GM19397 (cell line): ENCODE measurements around the gene TMEFF1.

Experiments used
- ATAC-seq: cut with Tn5 transposase; IDR thresholded peaks from one replicate; pipeline ENCODE4 v1.9.1; 2021; ENCODE audit warnings: mild to moderate bottlenecking, moderate library complexity; ENCODE audit not compliant: unreplicated experiment

TMEFF1 gene

DNA sequence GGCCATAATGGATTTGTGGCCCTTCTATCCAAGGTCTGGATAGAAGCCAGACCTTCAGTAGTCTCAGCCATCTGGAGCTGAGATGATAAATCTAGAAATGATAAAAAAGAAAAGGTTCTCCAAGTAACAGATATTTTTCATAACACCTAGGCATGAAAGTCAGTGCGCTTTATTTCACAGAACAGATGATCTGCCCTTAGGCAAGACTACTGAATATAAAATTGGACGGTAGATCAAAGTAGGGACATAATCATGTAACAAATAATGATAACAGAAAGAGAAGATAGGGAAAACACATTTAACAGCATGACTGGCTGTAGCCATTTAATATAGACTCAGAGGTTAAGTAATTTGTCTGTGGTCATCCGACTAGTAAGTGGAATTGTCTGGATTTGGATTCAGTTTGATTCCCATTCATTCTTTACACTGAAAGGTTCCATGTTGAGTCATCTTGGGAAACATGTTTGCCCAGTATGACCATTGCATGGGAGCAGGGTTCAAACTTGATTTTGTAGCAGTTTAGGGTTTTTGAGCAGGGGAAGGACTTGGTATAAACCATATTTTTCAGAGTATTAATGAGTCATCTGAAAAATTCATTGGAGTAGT, 100.8 kb downstream of the TMEFF1 start:
- ATAC-seq = no peak

DNA sequence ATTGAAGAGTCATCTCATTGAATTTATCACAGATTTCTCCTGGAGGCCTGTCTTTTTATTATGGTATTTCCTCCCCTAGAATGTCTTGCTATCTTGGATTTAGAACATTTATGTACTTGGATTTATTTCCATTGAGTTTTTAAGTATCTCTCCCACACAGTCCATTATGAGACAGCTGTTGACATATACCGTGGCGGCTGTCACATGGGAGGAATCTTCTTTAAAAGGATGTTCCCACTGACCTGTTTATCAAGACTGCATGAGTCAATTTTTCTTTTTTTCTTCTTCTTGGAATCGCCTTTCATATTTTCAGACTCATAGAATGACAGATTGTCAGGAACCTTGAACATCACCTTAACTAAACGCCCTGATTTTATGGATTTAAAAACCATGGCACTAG, 102.1 kb downstream of the TMEFF1 start:
- no peak for ATAC-seq

DNA sequence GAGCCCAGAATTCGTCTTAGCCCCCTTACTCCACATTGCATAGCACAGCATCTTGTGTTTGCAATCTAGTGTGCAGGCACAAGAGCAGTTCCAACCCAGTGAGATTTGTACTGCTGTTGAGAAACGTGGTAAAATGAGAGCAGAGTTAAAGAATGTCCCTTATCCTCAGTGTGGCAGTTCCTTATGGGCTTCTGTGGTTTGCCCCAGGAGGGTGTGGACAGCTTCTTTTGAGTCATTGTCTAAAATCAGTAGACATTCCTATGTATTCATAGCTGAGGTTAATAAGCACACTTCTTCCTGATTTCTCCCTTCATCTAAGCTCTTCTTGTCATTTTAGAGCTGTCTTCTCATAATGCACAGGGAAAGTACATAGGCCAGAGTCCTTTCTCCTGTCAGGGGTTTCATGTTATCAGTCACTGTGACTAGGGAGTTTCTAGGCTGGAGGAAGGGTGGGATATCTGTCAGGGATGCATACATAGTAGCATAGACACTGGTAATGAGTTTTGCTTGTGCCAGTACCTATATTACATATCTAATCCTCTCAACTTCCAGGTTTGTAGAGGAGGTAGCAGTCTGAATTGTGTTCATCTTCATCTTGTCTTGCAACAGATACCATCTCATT, 102.9 kb downstream of the TMEFF1 start:
- no peak for ATAC-seq

DNA sequence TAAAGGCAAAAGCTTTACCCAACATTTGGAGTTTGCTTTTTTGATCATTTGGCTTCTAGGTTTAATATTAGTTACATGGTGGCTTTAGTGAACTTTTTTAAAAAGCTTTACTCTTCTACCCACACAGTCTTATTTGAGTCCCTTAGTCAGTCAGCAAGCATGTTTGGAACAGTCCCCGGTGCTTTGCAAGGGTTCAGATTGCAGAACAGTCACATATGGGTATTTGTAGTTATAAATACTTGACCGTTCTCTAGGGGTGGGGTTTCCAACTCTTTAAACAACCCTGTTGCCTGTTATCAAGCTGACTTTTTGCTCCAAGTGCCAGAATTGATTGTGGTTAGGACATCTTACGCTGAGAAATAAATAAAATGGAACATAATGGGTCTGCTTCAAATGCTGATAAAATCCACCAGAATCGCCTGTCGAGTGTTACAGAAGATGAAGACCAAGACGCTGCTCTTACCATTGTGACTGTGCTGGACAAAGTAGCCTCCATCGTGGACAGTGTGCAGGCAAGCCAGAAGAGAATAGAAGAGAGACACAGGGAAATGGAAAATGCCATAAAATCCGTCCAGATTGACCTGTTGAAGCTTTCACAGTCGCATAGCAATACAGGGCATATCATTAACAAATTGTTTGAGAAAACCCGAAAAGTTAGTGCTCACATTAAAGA, 105.0 kb downstream of the TMEFF1 start, which contains the start of gene CAVIN4:
TSS of gene CAVIN4 (plus strand) at position 304 of the 673 bp plus-strand sequence. CDS start at position 369, 65 bp downstream.
- no peak for ATAC-seq

DNA sequence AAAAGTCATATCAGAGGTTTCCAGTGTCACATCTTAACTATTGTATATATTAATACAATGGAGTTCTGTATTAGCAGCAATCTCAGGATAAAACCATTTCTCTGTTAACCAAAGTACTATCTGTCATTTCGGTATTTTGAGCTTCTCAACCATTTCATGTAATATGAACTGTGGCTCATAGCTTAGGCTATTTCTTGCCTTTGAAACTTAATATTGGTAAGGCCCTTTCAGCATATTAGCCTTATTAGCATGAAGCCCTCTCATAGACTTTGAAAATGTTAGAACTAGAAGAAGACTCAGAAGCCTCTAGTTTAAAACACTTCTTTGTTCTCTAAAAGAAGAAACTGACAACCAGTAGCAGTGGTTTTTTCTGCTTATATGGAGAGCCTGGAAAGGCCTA, 105.7 kb downstream of the TMEFF1 start:
- ATAC-seq = no peak

DNA sequence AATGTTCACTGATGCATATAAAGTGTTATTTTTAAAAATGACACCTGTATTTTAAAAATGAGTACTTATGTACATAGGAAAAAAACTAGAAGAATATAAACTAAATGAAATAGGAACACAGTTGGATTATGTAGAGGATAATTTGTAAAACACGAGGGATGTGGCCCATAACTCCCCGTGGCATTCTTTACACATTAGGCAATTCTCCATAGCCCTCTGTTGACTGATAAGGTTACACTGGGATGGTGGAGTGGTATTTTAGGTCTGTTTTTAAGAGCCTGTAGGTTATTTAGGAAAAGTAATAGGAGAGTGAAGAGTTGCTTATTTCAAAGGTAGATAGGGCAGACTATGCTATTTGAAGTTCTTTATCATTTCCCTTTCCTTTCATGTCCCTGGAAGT, 106.7 kb downstream of the TMEFF1 start:
- no peak for ATAC-seq

DNA sequence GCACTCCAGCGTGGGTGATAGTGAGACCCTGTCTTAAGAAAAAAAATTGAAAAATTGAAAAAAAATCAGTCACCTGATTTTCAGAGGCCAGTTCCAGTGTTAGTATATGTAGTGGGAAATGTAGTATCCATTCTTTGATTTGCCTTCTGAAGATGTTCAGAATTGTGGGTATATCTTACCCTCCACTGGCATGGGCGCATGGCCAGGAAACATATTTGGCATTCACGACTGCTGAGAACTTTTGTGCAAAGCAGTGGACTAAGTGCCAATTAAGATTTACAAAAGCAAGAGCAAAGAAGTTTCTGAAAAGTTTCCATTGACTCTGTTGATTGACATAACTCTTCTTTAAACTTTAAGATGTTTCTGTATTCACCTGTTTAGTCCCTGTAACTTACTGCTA, 107.3 kb downstream of the TMEFF1 start:
- ATAC-seq = no peak

DNA sequence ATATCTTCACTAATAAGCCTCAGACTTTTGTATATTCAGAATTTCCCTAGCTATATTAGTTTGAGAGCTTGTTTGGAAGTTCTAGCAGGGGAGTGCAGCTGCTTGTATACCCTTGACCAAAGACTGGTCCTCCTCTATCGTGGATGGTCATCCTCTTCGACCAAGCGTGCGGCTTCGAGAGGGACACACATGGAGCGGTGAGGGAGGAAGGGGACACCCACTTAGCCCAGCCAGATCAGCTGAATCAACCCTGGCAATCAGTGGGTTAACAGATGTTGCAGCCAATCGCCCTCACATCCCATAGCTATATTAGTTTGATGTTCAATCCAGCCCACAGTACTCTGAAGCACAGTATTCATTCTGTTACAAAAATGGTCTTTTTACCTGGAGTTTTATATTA, 108.1 kb downstream of the TMEFF1 start:
- ATAC-seq = no peak

DNA sequence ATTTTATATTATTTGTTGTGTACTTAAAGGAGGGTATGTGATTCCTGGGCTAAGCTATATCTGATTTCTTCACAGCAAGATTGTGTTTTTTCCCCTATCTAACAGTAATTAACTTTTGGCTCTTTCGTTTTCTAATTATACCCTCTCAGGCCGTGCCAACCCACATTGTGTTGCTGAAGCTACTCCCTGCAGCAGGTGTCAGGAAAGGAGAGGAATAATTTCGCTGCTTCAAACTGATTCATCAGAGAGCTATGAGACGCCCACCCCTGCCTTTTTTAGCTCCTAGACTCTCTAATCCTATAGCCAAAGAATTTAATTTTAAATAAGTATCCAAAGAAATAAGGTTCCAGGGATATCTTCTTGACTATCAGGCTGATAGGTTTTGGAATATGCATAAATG, 108.7 kb downstream of the TMEFF1 start:
- ATAC-seq = no peak

DNA sequence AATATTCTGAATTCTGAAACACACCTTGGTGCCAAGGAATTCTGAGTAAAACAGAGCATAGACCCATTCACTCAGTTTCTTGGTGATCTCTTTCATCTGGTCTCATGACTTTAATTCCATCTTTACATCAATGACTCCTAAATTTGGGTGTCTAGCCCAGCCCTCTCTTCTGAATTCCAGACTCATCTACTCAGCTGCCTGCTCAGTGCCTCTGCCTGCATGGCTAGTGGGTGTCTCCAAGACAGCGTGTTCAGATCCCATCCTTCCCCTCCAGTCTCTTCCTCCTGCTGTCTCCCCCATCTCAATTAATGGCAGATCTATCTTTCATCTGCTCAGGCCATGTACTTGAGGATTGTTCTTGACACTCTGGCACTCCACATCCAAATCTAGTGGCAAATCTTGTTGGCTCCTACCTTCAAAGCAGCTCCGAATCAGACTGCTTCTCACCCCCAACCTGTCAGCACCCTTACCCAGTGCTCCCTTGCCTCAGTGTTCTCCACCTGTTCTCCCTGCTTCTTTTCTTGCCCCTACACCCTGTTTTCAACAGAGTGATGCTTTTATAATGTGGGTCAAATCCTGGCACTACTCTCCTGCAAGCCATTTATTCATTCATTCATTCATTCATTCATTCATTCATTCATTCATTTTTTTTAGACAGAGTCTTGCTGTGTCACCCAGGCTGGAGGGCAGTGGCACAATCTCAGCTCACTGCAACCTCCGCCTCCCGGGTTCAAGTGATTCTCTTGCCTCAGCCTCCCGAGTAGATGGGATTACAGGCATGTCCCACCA, 110.3 kb downstream of the TMEFF1 start:
- no peak for ATAC-seq

DNA sequence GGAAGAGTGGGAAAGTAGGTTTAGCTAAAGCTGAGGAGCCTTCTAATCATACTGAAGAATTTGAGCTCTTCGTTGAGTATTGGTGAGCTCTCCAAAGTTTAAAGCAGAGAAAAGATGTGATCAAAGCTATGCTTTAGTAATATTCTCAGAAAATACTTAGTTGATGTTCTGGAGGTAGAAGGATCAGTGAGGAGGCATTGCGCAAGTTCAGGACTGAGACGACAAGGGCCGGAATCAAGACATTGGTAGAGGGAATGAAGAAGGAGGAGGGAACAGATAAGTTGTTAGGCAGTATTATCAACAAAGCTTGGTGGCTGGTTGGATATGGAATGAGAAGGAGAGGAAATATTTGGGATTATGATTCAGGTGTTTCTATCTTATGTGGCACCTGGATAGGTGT, 112.0 kb downstream of the TMEFF1 start:
- no peak for ATAC-seq

DNA sequence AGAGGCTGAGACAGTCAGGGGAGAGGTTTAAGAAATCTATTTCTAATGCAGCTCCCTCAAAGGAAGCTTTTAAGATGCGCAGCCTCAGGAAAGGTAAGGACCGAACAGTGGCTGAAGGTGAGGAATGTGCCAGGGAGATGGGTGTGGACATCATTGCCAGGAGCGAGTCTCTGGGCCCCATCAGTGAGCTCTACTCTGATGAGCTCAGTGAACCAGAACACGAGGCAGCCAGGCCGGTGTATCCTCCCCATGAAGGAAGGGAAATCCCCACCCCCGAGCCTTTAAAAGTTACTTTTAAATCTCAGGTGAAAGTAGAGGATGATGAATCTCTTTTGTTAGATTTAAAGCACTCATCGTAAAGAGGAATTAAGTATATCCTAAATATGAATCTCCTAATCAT, 113.1 kb downstream of the TMEFF1 start:
- ATAC-seq = no peak

DNA sequence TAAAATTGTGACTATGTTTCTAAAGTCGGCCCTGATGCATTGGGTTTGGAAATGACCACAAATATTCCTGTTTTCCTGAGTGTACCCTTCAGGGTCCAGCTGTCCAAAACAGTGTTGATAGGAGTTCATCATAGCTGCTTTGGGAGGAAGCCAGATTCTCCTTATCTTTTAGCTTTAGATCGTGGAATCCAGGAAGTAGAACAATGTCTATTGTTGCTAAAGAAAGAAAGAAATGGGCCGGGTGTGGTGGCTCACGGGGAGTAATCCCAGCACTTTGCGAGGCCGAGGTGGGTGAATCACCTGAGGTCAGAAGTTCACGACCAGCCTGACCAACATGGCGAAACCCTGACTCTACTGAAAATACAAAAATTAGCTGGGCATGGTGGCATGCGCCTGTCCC, 114.4 kb downstream of the TMEFF1 start:
- no peak for ATAC-seq

DNA sequence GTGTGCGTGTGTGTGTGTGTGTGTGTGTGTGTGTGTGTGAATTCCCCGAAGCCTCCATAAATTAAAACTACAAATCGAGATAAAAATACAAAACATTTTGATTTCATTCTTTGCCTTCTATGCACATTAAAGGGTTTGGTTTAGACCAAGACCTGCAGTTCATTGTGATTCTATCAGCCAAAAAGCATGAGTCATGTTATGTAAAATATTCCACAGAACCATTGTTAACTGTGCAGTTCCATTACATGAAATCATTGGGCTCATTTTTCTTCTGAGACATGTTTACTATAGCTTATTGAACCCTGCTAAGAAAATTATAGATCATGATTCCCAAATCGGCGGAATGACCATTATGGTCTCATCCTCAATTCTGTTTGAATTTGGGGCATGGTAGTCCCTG, 116.6 kb downstream of the TMEFF1 start:
- ATAC-seq = no peak

DNA sequence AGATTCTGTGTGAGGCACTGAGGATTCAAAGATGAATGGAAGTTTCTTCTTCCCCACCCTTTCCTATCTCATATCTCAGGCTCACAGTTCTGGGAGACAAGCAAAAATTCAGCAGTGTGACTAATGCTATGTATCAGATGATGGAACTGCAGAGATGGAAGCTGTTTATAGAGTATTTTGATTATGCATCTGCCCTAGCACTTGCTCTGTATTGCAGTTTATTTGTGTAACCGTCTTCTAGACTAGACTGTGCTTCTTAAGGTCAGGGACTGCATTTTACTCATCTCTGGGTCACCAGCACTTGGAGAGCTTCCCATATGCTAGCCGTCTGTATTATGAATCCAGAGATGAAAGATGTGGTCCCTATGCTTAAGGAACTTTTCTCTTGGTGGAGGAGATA, 117.5 kb downstream of the TMEFF1 start:
- ATAC-seq = no peak

DNA sequence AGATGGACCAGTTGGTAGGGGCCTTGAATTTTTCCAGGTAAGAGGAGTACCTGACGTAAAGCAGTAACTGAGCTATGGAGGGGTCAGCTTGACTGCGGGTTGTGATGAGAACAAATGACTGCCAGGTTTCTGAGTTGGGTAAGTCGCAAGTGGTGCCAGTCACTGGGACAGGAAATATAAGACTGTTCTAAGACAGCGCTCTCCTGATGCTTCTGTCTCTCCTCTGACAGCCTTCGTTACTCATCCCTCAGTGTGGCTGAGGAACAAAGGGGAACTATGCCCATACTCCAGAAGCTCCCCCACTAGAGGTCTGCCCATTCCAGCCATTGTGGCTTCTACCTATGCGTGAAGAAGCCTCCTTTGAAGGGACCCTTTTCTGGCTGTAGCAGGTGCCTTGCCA, 118.2 kb downstream of the TMEFF1 start:
- no peak for ATAC-seq

DNA sequence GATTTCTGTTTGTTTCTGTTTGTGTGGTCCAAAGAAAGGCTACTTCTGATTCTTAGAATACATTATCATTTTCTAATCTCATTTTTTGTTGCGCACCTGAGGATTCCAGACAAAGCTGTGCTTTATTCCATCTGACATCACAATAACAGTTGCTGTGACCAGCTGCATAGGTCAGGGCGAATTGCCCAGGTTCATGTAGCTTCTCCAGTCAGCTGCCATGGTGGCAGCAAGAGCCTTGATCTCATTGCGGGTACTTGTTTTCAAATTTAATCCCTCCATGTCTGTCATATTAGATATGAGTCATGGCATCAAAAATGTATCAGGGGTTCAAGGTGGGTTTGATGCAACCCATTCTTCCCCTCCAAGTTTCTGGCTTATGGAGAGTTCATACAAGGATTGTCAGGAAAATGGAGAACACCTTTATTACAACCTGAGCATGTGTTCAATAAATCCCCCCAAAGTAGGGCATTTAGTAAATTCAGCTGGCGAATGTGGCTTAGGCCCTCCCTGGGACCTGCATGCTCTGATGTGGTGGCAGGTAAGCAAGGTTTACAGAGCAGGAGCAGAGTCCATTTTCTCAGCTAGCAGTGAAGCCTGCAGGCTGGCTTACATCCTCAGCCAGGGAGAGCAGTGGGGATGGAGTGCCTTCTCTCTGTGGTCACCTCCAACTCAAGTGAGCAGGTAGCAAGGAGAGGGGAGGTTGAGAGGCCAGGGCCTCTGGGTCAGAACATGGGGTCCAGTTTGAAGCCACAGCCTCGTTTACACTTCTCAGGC, 118.9 kb downstream of the TMEFF1 start:
- no peak for ATAC-seq

DNA sequence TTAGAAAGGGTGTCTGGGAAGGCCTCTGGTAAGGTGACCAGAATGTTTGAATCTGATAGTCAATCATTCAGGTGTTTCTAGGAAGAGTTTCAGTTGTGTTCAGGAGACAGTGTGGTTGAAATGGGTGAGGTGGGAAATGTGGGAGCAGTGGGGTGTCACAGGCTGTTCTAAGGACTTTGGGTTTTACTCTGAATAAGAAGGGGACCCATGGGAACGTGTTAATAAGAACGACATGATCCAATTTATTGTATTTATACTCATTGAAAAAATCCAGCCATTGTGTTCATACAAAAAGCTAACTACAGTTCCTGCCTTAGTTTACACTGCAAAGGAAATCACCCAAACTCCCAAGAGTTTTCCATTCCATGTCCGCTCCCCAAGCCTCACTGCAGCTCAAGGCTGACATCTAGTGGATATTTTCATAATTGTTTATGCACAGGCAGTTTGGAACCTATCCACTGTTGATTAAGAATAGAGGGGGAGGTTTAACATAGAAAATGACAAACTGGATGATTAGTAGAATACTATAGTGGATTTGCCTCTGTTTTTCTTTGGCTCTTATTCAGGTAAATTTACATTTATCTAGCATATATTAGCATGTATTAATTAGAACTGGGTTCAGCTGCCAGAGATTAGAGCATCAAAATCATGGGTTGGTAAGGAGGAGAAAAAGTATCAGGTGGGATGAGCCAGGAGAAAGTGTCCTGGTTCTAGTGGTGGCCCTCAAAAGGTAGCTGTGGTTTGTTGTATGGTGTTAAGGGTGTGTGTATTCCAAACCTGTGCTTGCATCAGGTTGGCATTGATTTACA, 122.6 kb downstream of the TMEFF1 start:
- no peak for ATAC-seq

DNA sequence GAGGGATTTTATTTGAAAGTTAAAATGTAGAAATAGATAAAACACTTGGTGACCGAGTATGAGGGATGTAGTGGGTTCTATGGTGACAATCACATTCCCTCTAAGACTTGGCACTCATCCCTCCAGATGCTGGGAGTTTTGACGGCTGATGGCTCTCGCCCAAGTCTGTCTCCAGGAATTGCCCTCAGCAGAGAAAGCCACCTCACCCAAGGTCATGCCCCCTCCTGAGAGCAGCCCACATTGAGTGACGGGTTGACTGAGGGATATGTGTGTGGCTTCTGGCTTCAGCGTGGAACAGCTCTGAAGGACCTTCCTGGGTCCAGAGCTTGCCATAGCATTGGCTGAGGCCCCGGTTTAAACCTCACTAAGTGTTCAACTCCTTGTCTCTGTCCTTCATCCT, 124.3 kb downstream of the TMEFF1 start:
- no peak for ATAC-seq

DNA sequence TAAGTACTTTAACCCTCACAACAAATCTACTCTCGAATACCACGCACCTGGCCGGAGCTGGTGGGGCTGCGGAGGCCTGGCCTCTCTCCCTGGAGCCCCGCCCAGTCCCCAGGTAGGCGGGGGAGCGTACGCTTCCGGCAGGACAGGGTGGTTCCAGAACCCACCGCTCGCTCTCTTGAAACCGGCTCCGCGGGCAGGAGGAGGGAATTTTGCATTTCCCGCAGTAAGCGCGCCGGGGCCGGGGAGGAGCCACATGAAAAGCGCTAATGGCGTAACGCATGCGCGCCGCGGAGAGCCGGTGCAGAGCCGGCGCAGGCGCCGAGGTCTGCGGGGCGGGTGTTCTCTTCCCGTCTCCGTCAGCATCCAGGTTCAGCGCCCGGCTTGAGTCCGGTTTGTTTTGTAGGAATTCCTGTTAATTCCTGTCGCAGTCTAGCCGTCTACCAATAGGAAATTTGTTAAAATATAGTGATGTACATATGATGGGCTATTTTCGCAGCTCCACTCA, 125.7 kb downstream of the TMEFF1 start:
- ATAC-seq = peak; percentile 87
